GM19193 (cell line): Measurements from ENCODE around the gene TGFBRAP1.

Experiments
- POLR2A ChIP-seq: IDR thresholded peaks from 4 replicates; pipeline ENCODE4 v1.6.1; 2011; ENCODE audit not compliant: insufficient read depth, insufficient read length; ENCODE audit errors: extremely low read depth

The TGFBRAP1 gene

DNA sequence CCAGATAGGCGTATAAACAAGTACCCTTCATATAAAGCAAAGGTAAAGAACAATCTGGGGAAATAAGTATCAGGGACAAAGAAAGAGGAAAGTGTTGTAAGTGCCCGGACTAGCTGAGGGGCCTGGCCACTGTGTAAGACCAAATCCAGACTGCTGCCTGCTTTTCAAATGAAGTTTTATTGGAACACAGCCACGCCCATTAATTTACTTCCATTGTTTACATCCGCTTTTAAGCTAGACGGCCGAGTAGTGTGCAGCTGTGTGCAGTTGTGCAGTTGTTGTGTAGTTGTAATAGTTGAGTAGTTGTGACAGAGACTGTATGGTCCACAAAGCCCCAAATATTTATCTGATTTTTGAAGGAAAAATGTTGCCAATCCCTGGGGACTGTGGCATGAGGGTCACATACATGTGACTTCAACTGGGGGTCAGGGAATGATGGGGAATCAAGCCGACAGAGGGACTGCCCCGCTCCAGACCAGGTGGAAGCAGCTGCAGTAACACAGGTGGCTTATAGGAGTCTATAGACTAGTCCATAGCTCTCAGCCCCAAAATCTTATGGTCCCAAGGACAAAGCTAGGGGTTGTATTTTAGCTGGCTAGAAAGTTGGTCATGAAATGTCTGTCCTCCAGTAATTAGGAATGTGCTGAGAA, 39.3 kb upstream of the TGFBRAP1 start:
- no peak for TF ChIP-seq POLR2A

DNA sequence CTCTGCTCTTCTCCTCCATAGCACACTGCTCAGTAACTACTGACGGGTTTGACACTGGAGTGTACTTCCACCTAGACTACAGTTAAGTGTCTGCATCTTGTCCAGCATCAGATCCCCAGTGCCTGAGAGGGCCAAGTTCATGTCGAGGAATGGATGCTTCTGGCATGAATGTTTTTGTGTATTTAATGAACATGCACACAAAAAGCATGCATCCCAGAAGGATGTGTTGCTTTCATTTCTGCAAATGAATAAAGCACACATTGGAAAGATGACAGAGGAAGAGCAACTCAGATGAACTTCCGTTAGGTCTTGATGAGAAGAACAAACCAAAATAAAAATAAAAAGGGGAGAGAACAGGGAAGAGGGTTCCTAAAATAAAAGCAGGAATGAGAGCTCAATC, 35.7 kb upstream of the TGFBRAP1 start:
- TF ChIP-seq POLR2A = no peak

DNA sequence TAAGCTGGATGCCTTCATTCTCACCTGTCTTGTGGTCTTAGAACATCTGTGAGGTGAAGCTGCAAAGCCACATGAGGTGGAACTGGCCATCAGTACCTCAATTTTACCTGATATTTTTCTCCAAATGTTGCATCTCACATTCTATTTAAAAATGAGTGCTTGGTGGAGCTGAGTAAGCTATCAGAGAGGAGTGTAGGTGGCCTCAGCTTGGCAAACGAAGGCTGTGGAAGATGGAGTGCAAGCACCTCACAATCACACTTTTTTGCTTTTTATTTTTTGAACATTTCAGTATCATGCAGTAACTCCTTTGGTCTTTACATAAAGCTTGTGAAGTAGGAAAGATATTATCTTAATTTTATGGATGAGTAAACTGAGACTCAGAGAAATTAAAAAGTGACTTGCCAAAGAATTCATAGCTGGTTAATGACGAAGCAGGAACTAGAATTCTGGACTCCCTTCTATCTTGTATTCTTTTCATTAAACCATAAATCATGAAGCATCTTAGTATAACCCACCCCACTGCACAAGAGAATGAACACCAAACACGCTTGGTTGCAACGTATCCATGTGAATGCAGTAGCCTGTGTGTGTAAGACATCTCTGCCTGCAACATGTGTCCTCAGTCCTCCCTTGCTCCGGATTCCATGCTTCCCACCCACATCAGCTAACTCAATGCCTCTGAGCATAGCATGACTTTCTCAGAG, 35.1 kb upstream of the TGFBRAP1 start:
- no peak for TF ChIP-seq POLR2A

DNA sequence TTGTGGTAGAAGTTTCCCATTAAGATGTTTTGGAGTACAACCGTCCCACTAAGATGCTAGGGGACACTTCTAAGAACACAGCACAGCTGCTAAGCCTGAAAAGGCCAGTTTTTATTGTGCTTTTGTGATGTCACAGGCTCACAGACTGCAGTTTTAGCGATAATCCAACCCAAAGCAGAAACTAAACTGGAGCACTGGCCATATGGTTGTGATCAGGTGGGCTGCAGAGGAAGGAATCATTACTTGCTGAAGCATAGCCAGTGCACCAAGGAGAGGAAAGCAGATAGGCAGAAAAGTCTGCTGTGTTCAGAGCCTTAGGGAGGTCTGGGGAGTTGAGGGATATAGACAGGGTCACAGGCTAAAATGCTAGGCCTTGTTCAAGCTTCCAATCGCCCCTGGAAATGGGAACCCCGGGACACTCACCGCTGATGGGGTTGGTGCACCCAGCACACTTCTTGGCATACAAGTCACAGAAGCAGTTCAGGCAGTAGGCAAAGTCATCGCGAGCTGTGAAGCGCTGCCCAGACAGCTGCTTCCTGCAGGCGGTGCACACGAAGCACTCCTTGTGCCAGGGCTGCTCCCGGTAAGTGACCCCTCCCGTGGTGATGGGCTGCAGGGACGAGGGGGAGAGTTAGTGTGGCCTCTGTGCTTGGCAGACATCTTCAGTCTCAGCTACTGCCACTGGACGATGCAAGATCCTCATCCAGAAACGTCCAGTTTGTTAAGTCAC, 33.5 kb upstream of the TGFBRAP1 start:
- TF ChIP-seq POLR2A = no peak

DNA sequence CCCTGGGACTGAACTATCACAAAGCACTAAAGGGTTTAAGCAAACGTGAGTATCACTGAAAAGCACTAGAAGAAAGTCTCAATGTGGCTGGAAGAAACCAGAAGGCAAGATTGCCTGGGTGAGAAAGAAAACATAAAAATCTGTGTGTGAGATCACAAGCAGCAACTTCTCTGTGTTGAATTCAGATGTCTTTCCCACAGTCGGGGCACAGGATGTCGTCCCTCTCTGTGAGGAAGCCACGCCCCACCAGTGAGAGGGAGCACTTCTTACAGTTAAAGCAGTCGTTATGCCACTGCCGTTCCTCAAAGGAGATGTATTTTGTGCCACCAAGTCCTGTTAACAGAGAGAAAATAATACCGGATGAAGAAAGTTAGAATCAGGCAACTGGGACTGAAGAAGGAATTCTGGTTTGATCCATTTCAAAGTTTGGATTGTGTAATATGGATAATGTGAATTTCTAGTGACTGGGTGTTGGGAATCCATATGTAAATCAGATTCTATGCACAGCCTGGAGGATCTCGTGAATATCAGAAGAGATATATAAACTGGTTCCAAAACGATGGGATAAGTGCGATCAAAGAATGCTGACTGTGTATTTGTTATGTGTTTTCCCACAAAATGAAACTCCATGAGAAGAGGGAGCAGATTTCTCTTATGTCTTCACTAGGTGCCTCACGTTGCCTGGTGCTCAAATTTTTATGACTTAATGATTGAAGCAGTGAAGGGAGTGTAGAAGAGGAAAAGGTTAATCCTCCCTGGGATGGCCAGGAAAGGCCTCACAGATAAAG, 31.8 kb upstream of the TGFBRAP1 start:
- no peak for TF ChIP-seq POLR2A

DNA sequence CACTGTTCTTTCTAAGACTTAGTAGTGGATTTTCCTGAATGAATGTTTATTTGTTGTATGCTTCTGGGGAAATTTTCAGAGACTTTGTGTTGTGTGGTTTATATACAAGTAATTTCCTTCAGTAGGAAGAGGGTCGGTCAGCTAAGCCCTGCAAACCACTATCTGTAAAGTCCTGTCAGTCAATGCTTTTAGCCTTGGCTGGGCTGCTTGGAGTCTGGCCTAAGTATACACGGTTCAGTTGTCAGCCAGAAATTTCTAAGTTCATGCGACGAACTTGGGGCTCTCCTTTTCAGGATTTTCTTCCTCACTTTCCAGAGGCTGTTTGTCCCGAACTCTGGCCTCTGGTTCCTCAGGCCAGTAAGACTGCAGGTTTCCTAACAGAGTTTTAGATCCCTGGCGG, 29.1 kb upstream of the TGFBRAP1 start:
- TF ChIP-seq POLR2A = no peak

DNA sequence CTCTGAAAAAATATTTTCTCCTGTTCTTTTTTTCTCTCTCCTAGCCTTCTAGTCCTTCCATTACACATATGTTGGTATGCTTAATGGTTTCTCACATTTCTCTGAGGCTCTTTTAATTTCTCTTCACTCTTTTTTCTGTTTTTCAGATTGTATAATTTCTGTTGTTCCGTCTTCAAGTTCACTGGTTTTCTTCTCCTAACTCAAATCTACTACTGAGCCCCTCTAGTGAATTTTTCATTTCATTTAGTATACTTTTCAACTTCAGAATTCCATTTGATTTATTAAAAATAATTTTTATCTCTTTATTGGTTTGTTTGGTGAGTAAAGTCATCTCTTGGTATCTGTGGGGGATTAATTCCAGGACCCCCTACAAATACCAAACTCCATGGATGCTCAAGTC, 27.6 kb upstream of the TGFBRAP1 start:
- no peak for TF ChIP-seq POLR2A

DNA sequence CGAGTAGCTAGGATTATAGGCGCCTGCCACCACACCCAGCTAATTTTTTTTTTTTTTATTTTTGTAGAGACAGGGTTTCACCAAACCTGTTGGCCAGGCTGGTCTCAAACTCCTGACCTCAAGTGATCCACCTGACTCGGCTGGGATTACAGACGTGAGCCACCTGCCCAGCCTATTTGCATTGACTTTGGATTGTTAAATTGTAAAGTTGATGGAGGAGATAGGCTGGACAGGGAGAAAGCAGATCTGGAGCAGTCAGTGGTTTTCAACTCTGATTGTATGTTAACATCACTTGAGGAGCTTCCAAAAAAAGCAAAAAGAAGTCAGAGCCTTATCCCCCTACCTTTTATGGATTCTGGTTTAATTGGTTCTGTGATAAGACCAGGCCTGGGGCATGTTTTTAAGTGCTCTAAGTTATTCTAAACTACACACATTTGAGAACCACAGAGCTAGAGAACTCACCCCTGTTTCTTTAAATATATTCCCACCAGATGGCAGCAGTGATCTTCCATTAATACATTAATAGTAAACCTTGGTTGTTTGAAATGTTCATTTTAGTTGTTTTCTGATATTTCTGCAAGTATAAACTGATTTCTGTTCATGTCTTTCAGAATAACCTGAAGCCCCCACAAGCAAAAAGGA, 15.3 kb upstream of the TGFBRAP1 start:
- no peak for TF ChIP-seq POLR2A

DNA sequence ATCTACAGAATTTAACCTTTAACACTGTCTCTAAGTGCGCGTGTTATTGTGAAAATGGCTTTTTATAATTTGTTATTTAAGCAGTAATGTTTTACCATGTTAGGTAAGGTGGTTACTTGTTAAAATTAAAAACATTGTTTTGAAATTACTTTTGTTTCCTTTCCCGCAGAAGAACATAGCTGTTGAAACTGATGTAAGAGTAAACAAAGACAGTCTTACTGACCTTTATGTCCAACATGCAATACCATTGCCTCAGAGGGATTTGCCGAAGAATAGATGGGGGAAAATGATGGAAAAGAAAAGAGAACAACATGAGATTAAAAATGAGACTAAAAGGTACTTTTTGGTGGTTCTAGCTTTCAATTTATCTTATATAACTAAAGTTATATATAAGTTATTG, 9.9 kb upstream of the TGFBRAP1 start:
- no peak for TF ChIP-seq POLR2A

DNA sequence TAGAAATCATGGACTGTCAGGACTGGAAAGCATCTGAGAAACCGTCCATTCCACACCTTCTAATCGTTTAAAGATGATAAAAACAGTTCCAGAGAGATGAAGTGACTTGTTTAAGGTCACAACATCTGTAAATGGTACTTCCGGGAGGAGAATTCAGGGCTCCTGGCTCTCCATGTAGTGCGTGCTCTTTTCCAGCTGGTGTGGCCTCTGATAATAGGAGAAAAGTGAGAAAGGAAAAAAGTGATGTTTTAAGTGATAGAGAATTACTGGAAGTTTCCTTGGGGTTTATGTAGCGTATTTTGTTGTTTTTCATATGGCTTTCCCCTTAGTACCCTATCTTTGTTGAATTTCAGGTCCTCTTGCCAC, 8.5 kb upstream of the TGFBRAP1 start:
- TF ChIP-seq POLR2A = no peak

DNA sequence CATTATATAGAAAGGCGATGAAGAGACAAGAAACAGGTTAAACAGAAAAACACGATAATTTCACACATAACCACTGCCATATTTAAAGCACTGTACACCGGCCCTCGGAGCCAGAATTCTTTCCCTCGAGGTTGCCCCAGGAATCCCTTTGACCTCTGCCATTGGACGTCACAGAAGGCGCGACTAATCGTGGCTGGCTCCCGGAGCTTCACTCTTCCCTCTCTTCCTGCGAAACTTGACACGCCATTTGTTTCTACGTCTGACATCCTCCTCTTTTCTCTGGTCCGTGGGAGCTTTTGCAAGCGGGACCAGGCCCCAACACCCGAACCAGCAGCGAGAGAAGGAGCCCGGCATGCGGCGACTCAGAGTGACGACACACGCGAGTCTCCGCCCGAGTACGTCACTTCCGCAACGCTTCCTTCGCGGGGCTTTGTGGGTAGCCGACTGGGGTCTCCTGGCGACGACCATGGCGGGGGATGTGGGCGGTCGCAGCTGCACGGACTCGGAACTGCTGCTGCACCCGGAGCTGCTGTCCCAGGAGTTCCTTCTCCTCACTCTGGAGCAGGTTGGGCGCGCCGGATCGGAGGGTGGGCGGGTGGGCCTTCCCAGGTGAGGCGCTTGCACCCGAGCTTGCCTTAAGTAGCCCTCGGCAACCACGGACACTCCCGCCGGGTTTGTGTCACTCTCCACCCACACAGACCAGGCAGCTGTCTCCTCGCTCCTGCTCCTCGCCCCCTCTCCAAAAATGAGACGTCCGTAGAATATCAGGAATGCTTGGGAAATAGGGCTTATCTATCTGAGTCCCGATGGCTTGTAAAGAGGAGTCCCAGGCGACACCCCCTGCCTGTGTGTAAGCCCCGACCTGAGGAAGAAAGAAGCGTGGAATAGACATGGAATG, 7.8 kb upstream of the TGFBRAP1 start, which contains the start of gene C2orf49:
C2orf49 (plus strand) TSS at position 419 of the 898 bp plus-strand sequence; CDS start at position 467, 48 bp downstream.
- TF ChIP-seq POLR2A = peak; percentile 69

DNA sequence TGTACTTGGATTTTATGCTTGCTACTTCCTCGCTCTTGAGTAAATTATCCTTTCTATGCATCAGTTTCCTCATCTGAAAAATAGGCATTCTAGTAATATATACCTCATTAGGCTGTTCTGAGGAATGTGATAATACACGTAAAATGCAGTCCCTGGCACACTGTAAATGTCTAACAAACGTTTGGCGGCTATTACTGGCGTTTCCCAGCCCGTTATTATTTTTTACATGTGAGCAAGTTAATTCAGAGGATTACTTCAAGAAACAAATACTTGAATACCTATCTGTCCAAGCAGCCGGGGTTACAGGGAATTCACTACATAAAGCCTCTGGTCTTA, 7.2 kb upstream of the TGFBRAP1 start:
- no peak for TF ChIP-seq POLR2A

DNA sequence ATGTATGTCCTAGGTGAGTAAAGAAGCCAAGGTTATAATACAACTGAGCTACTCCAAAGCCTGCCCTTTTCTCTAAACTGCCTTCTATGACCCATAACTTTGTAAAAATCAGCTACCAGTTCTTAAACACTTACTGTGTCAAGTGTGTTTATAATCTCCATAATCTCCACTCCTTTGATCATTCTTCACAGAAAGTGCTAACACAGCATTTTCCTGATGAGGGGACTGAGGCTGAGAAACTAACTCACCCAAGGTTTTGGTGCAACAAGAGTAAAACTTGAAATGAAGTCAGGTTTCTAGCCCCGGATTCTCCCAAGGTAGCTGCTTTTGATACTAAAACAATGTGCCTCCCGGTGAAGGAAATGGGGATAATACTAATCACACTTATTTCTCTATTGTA, 5.9 kb upstream of the TGFBRAP1 start:
- no peak for TF ChIP-seq POLR2A

DNA sequence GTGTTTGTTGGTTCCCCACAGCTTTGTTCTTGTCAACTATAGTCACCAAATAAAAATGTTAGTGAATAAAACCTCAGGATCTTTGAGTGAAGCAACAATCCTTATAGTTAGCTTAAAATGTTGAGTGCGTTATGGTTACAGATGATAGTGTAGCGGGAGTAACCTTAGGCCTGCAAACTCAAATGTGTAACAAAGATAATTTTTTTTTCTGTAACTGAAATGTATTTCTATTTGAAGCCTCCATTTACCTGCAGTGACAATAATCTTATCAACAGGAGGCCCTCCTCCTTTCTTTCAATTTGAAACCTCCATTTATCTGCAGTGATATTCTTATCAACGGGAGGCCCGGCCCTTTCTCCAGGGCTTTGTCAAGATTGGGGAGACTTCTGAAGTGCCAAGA, 4.7 kb upstream of the TGFBRAP1 start:
- TF ChIP-seq POLR2A = no peak

DNA sequence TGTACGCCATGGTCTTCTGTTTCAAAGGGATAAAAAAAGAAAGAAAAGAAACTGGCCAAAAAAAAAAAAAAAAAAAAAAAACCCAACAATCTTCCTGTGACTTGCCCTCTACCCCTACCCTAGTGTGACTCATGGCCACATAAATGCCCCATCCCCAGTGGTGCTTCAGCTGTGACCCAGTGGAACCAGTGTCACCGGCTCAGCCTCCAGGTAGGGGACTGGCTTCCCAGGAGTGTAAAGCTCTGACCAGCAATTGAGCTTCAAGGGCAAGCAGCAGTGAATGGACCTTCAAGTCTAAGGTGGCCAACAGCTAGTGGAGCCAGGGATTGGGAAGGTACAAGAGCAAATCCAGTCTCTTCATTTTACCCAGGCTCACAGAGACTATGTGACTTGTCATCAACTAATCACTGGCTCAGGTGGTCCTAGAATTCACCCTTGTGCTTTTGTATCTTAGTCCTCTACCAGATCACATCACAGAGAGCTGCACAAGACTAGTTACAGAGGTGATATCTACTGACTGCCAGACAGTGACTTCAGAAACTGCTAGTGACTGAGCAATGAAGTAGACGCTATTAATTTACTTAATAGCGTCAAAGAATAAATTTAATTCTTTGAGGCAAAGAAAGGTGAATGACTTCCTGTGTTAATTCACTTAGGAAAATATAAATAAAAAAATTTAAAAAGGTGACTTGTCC, 1.3 kb upstream of the TGFBRAP1 start:
- TF ChIP-seq POLR2A = no peak
